ENCODE results near the gene PPIA.

GRCh38 chr7:44759246-44759645 lies 37.2 kb upstream of the PPIA start:
- TF ChIP-seq CTCF (IDR thresholded peaks at IDR 0.05; ENCODE audit: insufficient read depth, low read length) (no peak), POLR2AphosphoS5 (IDR thresholded peaks at IDR 0.05; ENCODE audit: low read depth) (no peak)

Measured in HL-60 (cell line).